Stromal cell of bone marrow (primary cell): ENCODE data around the gene BCL3.
A peak's percentile ranks its signal among the peaks of the same experiment; 100 is the strongest.
"Not testable (repeated sequence)": the region's sequence is repeated elsewhere in the genome, so short reads cannot be mapped to it uniquely, and the experiment has no call there.

Source experiments
- DNase-seq: peaks from one replicate; pipeline ENCODE4 v3.0.0-alpha.2; 2012; ENCODE audit warnings: low read depth

Gene BCL3

GRCh38 chr19:44748426-44749254 is at the start of gene BCL3:
BCL3 (plus strand) TSS chr19:44748708; CDS start chr19:44748791, 83 bp downstream.
- peak; percentile 58 for DNase-seq

- DNase-seq = no peak
These were observed 48.0 kb upstream of the BCL3 start for GRCh38 chr19:44700547-44700946.

GRCh38 chr19:44701228-44701627 is 47.3 kb upstream of the BCL3 start:
- no peak for DNase-seq

DNA sequence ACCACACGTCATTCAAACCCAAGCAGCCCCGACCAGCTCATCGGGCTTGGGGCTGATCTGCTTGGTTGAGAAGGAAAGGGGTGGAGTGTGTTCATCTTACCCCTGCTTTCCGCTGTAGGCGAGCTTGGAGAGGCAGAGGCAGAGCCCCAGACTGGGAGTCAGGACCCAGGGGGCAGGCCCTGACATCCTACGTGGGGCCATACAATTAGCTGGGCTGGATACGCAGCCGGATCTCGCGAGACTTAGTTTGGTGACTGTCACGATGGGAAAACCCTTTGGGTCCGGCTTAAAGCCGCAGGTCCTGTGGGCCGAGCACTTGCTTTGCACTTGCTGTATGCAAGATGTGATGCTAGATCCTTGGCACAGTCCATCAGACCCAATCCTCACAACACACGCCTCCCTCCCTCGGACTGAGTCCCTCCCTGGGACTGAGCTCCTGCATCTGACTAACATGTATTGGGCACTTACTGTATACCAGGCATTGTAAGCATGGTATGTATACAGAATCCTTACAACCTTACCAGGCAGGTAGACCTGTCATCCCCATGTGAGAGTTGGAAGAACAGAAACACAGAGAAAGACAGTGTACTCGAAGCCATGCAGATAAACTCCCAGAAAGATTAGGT is 45.8 kb upstream of the BCL3 start:
- no peak for DNase-seq

- no peak for DNase-seq
These were observed 45.0 kb upstream of the BCL3 start for GRCh38 chr19:44703336-44704078.

DNA sequence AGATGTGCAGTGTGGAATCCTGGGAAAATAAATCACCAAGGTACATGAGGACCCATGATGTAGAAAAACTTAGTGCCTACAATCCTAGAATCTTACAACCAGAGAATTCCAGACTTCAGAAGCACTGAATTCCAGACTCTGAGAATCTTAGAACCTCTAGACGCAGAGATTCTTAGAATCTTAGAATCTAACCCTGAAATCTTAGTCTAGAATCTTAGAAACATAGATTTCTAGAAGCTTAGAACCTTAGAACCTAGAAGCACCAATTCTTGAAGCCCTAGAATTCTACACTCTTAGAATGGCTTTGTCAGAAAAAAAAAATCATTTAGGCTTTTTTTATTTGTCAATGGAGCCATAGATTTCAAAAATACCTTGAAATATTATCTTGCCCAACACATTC is 43.5 kb upstream of the BCL3 start:
- DNase-seq = no peak

DNA sequence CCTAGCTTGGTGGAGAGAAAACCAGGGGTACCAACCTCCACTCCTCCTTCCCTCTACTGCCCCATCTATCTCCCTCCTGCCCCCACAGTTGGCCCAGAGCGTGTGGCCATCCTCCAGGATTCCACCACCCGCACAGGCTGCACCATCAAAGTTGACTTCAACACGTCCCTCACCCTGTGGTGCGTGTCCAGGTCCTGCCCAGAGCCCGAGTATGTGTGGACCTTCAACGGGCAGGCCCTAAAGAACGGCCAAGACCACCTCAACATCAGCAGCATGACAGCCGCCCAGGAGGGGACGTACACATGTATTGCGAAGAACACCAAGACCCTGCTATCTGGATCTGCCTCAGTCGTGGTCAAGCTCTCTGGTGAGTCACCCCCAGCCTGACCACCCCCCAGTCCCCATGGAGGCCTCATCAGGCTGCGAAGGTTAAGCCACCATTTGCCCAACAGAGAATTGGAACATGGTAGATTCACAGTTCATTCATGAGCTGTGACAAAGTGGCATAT is 43.0 kb upstream of the BCL3 start:
- no peak for DNase-seq

DNA sequence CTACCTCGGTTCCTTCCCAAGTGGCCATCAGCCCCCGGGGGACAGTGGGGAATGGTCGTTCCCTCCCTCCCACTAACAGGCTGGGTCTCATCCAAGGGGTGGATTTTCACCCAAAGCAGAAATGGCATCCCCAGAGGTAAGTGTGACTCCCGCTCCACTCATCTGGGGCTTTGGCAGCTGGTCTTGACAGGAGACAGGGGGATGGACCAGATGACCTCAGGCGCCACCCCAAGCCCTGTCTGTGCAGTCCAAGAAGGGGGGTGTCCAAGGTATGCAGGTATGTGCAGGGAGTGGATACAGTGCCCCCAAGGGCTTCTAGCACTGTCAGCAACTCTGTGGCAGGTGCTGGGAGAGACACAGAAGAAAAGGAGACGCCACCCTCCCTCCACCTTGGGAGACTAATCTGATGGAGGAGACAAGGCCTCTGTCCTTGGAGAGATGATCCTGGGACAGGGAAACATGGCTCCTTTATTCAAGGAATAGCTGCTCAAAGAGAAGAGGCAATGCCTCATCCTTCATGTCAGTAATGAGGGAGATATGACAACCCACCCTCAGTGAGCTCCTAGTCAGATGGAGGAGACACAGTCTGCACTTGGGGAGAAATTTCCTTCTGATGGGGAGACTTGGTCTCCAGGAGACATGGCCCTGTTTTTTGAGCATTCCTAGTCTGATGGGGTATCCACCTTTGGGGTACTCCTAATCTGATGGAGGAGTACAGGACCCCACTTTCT is 41.8 kb upstream of the BCL3 start:
- DNase-seq = no peak

DNA sequence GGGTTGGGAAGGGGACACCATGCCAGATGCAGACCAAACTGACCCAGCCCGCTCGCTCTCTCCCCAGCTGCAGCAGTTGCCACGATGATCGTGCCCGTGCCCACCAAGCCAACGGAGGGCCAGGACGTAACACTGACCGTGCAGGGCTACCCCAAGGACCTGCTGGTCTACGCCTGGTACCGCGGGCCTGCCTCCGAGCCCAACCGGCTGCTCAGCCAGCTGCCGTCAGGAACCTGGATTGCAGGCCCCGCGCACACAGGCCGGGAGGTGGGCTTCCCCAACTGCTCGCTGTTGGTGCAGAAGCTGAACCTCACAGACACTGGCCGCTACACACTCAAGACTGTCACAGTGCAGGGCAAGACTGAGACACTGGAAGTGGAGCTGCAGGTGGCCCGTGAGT is 40.7 kb upstream of the BCL3 start:
- no peak for DNase-seq

- no peak for DNase-seq
These were observed 39.6 kb upstream of the BCL3 start for GRCh38 chr19:44708940-44709339.

DNA sequence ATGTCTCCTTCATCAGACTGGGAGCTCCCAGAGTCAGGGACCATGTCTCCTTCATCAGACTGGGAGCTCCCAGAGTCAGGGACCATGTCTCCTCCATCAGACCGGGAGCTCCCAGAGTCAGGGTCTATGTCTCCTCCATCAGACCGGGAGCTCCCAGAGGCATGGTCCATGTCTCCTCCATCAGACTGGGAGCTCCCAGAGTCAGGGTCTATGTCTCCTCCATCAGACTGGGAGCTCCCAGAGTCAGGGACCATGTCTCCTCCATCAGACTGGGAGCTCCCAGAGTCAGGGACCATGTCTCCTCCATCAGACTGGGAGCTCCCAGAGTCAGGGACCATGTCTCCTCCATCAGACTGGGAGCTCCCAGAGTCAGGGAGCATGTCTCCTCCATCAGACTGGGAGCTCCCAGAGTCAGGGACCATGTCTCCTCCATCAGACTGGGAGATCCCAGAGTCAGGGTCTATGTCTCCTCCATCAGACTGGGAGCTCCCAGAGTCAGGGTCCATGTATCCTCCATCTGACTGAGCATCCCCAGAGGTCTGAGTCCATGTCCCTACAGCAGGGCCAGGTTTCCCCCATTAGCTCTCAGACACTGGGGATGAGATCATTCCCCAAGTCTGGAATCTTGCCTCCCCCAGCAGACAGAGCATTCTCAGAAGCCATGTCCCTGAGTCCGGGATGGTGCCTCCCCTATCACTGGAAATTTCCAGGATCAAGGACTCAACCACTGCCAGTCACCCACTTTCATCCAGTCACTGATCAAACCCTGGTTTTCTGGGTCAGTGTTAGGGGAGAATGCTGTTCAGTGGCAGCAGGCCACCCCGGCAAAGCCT is 38.9 kb upstream of the BCL3 start:
- DNase-seq = not testable (repeated sequence)

DNA sequence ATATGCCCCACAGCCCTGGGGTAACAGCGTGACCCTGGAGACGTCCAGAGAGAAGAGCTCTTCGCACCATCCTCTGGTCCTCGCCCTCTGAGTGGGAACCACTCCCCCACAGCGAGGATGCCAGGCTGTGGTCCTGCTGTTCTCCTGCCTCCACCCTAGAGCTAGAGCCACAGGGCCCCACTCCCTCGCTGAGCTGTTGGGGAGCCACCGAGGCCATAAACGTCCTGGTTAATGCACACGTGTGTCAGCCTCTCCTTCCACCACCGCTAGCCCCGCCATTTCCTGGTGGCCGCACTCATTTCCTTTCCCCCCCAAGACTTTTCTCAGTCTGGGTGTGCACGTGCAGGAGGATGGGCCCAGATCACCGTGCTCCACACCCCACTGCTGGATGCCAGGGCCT is 38.0 kb upstream of the BCL3 start:
- no peak for DNase-seq

GRCh38 chr19:44712864-44713515 is 35.5 kb upstream of the BCL3 start:
- no peak for DNase-seq

DNA sequence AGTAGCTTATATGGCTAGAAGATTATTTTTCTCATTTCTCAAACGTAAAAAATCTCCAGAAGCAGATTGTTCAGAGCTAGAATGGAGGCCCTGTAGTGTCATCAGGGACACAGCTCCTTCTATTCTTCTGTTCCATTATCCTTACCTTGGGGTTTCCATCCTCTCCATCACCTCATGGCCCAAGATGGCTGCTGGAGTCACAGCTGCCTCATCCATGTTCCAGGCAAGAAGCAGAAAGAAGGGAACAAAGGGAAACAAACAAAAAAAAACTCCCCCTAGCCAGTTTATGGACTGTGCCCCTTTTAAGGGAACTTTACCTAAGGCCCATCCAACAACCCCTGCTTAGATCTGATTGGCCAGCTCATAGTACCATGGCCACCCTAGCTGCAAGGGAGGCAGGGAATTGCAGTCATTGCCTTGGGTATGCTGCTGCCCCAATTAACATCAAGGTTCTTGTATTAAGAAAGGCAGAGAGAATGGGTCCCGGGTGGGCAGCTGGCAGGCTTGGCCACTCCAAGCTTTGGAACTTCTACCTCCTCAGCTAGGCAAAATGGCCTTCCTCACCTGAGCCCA is 33.8 kb upstream of the BCL3 start:
- DNase-seq = no peak

DNA sequence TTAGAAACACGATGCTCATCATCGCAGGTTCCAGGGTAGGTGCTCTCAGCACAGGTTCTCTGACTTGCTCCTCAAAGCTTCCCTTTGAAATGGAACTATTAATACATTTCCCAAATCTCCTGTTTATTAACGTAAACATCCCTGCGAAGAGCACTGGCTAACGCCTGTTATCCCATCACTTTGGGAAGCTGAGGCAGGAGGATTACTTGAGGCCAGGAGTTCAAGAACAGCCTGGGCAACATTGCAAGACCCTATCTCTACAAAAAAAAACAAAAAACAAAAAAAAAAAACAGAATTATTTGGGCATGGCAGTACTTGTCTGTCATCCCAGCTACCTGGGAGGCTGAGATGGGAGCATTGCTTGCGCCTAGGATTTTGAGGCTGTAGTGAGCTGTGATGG is 30.9 kb upstream of the BCL3 start:
- no peak for DNase-seq

DNA sequence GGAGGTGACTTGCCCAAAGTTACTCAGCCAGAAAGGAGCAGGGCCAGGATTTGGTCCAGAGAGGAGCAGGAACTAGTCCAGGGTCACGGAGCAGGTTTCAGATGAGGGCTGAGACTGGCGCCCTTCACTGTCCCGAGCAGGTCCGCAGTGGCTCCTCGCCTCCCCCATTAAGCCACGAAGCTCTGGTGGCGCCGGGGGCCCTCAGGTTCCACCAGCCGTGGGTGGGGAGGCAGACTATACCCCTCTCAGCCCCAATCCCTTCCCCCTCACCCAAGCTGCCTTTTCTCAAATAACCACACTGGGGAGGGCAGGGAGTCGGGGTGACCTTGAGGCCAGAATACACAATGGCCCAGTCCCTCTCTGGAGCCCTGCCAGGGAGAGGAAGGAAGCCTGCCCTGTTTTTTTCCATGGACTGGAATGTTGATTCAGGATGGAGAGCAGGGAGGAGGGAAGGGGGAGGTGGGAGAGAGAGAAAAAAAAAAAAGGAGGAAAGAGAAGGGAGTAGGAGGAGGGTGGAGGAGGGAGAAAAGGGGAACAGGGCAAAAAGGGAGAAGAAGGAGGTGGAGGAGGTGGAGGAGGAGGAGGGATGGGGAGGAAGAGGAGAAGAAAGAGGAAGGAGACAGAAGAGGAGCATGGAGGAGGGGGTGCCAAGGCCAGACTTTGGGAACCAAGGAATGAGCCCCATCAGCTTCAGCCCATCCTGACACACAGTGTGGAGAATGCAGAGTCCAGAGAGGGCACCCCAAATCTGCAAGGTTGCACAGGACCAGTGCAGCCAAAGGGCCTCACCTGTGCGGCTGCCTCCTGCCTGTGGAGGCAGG is 29.9 kb upstream of the BCL3 start:
- DNase-seq = no peak

- DNase-seq = no peak
These were observed 29.2 kb upstream of the BCL3 start for GRCh38 chr19:44719262-44719701.

DNA sequence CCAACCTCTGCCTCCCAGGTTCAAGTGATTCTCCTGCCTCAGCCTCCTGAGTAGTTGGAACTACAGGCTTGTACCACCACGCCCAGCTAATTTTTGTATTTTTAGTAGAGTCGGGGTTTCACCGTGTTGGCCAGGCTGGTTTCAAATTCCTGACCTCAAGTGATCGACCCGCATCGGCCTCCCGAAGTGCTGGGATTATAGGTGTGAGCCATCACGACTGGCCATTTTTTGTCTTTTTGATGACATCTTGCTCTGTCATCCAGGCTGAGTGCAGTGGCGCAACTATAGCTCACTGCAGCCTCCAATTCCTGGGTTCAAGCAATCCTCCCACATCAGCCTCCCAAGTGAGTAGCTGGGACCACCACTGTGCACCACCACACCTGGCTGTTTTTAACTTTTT is 28.1 kb upstream of the BCL3 start:
- not testable (repeated sequence) for DNase-seq

DNA sequence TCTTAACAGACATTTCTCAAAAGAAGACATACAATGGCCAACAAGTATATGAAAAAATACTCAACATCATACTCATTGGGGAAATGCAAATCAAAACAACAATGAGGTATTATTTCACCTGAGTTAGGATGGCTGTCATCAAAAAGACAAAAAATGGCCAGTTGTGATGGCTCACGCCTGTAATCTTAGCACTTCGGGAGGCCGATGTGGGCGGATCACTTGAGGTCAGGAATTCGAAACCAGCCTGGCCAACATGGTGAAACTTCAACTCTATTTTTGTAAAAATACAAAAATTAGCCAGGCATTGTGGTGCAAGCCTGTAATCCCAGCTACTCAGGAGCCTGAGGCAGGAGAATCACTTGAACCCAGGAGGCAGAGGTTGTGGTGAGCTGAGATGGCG is 27.6 kb upstream of the BCL3 start:
- no peak for DNase-seq
